Stimulated activated CD4-positive, alpha-beta T cell treated with anti-CD3 and anti-CD28 coated beads, TNF-alpha, amount 100 ng/mL, for 24 hours (primary cell): ENCODE measurements around the gene C5orf15.
"Not testable (repeated sequence)": the region's sequence is repeated elsewhere in the genome, so short reads cannot be mapped to it uniquely, and the experiment has no call there.

ENCODE experiments used
- DNase-seq, 3 experiments: peaks; one replicate each; pipeline ENCODE4 v3.0.0-alpha.2; 2020; ENCODE audit warnings: low read depth in 3 of 3

C5orf15 gene

DNA sequence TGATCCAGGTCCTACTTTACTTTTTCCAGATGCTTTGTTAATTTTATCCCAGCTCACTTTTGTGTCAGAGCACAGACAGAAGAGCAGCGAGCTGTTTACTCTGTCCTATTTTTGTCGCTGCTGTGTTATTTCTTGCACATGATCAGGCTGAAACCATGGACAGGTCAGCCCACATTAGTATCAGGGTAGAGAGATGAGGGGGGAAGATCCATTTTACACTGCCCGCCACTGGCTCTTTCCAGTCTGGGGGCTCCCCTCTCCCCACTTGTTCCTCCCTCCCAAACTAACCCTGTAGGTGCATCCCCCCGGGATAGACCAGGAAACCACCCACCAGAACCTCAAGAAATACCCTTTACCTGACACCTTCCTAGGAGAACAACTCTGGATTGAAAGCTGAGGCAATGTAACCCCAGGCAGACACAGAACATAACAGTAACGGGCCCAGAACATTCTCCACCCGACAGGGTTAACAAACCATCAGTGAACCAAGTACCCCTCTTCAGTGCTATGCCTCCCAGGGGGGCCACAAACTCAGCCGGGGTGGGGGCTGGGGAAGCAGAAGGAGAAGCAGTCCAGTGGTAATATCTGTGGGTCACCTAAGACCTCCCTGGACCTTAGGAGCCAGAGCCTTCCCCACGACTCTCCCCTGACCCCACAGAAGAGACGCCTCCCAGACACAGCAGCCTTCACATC lies 26.0 kb upstream of the C5orf15 start:
- no peak for DNase-seq

DNA sequence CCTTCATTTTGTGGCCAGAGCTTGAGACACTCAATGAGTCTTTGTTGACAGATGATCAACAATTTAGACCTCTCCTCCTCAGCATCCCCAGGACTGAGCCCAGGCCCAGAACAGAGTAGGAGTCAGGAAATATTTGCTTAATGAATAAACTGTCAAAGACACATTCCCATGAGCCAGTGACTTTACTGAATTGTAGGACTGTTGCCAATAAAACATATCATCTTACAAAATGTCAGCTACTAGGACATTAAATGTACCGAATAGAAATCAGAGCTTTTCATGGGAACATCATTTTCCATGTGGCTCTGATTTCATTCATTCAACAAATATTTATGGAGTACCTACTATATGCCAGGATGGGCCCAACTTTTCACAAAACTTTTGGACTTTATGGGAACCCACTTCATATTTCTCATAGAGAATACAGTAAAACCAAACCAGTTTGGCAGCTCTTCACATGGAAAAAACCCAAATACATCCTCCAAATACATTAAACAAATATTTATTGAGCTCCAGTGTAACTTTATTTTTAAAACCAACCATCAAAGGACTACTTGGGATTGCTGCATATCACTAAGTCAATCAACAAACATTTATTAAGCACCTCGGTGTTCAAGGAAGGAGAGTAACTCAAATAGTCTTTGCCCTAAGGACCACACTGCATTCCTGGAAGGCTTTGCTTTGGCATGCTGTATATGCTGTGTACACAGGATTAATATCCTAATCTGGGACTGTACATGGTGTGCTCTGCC lies 24.9 kb upstream of the C5orf15 start:
- no peak for DNase-seq

DNA sequence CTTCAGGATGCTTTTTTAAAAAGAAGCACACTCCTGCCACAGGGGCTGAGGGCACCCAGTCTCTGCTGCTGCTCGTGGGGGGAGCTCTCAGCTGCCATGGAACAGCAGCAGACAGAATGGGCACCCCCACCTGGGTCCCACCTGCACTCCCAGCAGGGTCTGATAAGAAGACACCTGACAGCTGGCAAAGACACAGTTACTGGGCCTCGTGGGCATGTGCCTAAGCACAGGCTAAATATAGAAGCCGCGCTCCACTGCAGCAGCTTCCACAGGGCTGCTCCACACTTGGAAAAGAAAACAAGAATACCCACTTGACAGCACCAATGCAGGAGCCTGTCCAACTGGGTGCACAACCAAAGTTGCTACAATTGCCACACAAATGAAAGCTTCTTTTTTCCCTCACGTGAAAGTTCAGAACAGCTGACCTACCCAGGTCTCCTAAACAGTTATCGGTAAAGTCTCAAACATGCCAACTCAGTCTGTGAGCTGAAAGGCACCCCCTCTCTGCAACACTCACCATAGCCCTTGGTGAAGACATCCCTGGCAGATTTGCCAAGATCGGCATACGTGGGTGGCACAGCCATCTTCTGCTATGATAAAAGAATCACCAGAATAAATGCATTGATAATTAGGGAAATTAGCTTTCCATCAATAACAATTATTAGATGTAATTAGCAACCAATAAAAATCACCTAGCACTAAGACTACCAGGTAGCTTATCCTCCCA lies 24.2 kb upstream of the C5orf15 start:
- DNase-seq: no peak

DNA sequence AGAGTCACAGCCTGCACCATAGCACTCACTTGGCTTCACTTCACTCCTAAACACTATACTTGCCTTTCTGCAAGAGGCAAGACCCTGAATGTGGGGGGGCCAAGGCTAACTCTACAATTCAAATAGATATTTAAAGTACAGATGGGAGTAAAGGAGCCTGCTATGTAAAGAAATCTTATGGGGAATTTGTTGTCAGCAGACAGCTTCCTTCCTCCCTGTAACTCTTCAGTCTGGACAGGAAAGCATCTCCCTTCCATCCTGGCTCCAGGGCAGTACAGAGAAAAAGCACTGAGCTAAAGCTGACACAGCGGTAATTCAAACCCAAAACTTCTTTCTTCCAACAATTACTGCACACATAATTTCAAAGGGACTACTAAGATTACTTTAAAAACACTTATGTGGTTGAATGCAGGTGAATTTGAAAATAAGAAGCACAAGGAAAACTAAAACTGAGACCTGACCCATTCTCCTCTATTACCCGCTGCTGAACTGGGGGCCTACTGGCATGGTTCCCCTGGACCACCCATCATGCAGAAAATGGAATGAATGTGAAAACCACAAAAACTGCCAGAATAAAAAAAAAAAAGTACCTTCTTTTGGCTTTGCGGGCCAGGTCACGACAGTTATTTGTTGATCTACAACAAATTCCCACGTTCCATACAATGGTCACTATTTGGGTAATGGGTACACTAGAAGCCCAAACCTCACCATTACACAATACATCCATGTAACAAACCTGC lies 22.9 kb upstream of the C5orf15 start:
- DNase-seq: no peak

DNA sequence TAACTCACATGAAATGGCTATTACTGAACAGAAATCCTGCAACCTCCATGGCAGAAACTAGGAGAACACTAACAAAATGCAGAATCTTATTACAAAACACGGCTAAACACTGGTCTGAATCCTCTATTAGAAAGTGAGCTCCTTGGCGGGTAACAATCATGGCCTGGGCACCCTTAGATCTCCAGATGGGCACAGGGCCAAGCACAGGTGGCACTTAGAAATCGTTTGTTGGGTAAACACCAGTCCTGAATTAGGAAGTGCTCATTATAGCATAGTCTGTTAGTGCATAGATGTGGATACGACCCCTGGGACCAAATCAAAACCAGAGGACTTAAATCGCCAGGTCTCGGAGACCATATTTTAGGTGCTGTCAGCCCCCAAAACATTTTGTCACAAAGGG lies 22.0 kb upstream of the C5orf15 start:
- no peak for DNase-seq

DNA sequence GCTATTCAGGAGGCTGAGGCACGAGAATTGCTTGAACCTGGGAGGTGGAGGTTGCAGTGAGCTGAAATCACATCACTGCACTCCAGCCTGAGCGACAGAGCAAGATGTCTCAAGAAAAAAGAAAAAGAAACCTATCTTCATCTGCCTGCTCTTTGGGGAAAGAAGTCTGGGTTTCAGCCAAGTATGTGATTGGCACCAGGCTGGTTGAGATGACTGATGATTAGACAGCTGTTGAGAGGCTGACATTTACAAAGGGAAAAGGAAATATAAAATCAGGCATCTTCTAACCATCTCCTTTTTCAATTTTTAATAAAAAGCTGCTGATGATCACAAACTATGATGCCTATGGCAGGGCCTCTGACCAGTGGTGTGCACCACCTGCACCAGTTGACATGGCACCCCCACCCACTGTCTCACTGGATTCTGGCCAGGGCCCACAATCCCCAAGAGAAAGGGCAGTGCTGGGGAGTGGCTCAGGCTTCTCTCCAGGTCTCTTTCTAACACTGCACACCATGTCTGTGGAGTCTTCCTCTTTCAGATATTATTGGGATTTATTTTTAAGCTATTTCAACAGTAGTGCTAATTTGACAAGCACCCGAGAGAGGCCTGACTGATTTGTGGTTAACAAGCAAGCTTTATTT lies 17.2 kb upstream of the C5orf15 start:
- DNase-seq: no peak

DNA sequence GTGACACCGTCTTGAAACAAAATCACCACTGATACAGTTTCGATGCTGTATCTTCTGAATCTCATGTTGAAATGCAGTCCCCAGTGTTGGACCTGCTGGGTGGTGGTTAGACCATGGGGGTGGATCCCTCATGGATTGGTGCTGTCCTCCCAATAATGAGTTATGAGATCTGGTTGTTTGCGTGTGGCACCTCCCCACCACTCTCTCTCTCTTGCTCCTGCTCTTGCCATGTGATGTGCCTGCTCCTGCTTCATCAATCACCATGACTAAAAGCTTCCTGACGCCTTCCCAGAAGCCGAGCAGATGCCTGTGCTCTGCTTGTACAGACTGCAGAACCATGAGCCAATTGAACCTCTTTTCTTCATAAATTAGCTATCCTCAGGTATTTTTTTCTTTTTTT lies 15.2 kb upstream of the C5orf15 start:
- no peak for DNase-seq

DNA sequence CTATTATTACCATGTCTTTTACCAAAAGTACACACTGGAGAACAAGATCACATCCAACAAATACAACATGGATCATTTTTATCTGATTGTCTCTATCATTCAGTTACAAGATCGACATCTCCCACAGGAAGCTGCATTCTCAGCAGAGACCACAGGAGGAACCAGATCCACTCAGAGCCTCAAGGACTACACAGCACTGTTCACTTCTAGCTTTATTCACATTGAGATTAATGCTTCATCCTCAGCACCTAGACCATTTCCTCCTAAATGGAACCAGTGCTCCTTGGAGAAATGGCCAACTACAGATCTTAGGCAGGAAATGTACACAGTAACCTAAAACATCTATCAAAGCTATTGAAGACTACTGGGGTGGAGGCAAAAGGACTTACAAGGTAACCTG lies 13.3 kb upstream of the C5orf15 start:
- no peak for DNase-seq

DNA sequence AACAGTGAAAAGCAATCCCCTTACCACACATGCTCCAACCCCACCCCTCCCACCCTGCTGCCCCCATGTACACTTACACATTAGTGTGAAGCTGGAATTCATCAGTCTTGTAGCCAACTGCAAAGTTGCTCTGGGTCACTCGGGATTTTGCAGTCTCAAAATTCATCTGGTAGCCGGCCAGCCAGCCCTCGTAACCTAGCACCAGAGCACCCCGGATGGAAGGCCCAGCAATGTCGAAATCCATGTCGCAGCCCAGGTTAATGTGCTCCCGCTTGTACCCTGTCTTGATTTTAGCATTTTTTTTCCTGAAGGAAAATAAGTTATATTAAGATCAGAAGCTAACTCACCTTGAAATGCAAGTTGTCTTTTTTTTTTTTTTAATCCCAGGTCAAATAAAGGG lies 12.2 kb upstream of the C5orf15 start:
- DNase-seq: no peak

DNA sequence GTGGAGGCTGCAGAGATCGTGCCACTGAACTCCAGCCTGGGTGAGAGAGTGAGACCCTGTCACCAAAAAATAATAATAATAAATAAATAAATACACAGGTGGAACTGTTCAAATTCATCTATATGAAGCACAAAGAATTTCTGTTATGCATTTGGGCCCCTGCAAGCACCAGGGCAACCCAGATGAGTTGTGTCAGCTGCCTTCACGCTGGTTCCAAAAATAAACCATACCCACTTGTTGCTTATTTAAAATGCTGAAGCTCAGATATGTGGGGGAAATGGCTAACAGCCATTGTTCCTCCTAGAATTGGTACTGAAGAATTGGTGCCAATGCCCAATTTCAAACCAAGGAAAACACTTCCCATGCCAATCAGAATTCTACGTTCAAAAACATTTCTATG lies 10.5 kb upstream of the C5orf15 start:
- DNase-seq: no peak

DNA sequence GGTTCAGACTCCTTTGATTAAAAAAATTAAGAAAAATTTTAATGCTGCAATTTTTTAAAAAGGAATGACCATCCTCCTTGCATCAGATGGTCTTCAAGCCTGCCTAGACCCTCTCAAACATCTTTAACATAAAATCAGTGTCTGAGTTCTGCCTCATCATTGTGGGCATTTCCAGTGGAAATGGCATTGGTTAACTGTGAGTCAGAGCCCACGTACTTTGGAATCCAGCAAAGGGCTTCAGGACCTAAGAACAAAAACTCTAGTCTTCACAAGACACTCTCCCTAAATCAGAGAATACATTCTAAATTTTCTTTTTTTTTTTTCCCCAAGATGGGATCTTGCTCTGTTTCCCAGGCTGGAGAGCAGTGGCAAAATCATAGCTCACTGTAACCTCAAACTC lies 9.4 kb upstream of the C5orf15 start:
- DNase-seq: no peak

DNA sequence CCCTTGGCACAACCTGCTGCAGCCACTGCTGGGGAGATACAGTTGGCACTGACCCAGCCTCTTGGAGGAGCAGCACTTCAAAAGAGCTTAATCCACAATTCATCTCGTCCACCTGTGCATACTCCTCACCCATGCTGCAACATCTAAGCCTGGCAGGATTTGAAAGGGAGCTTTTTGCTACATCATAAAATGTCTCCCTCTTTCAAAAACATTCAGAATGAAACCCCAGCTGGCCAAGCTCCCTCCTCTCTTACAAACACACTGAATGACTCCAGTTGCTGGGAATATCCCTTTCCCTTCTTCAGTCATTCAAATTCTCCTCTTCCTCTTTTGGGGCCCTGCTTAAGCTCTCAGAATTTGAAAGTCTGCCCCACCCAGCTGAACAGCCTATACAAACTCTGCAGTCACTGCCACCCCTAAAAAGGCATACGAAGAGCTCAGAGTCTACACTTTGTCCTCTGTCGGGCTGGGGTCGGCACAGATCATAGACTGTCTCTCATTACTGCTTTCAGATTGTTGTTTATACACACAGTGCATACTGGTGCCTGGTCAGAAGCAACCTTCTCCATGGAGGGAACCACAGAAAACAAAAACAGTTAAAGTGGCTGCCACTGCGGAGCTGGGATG lies 8.8 kb upstream of the C5orf15 start:
- DNase-seq: no peak

DNA sequence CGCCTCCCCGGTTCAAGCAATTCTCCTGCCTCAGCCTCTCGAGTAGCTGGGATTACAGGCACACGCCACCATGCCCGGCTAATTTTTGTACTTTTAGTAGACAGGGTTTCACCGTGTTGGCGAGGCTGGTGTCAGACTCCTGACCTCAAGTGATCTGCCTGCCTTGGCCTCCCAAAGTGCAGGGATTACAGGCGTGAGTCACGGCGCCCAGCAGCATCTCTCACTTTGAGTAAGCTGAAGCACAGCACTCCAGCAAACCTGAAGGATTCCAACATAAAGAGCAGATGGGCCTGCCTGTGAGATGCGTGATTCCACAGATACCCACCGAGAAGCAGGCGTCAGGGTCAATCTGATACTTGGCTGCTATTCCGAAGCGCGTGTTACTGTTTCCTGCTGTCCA lies 7.1 kb upstream of the C5orf15 start:
- DNase-seq: not testable (repeated sequence)

DNA sequence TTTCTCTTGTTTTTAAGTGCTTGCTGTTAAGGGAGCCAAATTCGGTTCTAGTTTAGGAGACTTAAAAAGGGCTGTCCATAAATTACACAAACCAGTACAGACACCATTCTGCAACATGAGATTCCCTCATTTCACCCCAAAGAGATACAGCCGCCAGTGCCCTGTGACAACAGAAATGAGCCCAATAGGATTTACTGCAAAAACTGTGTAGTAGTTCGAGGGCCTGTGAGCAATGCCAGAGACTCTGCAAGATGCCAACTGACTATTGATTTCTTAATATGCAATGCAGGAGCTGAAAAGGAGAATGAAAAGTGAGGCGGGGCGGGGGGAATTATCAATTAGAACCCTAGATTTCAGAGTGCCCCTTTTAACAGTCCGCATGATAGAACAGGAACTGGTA lies 5.7 kb upstream of the C5orf15 start:
- DNase-seq: no peak

DNA sequence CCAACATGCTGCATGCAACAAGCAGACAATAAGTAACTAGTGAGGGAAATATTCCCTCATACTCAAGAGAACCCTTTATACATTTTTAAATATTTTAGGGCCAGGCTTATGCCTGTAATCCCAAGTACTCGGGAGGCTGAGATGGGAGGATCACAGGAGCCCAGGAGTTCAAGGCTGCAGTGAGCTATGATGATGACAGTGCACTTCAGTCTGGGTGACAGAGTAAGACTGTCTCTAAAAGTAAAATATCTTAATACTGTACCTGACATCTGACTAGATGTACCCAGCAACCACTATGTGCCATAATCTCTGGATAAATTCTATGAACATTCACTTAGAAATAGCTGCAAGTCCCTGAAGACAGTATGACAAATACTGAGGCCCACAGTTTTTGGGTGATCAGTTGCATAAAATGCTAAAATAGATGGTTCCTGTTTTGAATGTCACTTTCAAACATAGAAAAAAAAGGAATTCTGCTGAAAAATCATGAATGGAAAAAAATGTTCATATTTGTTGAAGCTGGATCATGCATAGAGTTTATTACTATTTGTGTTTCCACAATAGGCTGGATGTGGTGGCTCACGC lies 2.0 kb upstream of the C5orf15 start:
- DNase-seq: no peak

DNA sequence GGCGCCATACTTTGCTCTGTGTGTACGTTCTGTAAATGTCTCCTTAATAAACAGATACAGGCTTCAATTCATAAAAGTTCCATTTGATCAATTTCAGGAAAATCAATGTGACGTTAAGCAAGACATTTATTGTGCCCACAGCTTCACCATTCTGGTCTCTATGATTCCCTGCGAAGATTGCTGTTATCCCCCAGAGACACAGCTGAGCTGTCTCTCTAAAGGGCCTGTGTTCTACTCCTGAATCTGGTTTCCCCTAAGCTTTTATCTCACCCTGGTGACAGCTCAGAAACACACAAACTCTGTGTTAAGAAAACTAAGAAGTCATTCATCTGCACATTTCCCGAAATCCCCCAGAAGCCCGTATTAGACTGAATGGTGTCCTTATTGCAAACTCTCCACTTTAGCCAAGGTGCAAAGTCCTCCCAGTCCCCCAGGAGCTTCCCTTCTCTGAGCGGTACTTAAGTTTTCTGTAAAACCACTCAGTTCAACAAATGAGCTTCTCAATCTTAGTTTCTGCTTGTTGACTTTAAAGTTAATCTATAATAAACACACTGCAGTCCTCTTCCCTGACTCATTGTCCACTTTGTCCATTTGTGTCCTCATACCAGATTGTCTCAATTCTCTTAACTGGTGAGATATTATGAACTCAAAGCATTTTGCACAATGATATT lies 1.4 kb upstream of the C5orf15 start:
- DNase-seq: no peak

DNA sequence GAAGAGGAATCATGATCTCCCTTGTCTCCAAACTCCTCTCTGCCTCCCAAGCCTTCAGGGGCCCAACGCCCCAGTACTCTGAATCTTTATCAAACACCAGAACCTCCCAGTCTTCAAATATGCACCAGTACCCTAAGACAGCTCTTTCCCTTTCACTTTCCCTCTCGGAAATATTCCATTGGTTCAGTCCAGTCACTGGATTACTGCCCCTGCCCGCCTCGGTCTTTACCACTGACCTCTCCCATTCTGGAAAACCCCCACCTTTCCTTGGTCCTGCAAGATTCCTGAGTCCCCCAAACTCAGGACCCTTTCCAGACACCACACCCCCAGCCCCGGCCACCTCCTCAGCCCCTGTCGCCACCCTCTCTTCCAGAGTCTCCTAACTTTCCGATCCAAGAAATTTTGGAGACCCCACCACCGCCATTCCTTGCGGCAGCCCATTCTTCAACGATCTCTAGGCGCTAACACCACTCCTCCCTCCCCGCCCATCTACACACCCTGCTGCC lies 674 bp downstream of the C5orf15 start:
- DNase-seq: no peak

DNA sequence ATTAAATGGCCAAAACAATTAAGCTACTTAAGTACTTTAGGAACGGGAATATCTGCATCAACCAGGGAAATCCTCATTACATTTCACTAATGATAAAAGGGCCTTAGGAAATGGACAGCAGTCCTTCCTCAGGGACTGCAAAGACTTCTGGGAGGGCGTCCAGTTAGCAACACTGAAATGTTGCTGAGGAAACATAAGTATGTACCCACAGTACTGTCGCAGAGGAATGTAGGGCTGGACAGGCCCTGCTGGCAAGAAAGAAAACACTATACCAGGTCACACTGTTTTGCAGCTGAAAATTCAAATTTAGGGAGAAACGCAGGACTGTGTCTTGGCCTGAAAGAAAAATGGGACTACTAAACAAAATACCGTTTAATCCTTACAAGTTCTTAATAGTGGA lies 1.3 kb downstream of the C5orf15 start:
- no peak for DNase-seq

DNA sequence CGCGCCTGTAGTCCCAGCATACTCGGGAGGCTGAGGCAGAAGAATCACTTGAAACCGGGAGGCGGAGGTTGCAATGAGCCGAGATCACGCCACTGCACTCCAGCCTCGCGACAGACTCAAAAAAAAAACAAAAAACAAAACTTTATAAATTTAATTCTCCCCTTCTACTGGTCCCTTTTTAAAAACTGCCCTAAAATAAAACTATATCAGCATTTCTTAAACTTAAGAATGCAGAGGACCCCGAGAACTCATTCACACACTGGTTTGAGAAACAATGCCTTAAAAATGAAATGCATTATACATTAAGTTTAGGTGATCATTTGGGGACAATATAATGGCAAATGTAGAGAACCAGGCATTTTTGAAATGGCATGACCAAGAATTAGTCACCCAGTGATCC lies 2.3 kb downstream of the C5orf15 start:
- DNase-seq: no peak

DNA sequence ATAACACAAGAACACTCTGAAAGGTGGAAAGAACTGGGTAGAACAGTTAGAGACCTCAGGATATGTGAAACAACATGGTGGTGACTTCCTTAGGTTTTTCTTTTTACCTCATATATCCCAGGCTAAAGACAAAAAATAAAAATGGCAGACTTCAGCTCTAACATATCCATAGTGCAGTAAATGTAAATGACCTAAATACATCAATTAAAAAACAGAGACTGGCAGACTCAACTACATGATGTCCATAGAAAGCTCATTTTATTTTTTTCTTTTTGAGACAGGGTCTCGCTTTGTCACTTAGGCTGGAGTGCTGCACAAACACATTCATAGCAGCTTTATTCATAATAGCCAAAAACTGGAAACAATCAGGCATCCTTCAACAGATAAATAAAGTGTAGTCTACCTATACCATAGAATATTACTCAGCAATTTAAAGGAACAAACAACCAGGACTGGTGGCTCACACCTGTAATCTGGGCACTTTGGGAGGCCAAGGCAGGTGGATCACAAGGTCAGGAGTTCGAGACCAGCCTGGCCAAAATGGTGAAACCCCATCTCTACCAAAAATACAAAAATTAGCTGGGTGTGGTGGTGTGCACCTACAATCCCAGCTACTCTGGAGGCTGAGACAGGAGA lies 4.8 kb downstream of the C5orf15 start:
- DNase-seq: no peak
